GM20000 (cell line): ENCODE data around the gene ARID3B.

Experiments used
- DNase-seq: peaks from one replicate; pipeline ENCODE4 v3.0.0; 2012; ENCODE audit warnings: low spot score
- TF ChIP-seq, protein P1 (sequence below): IDR thresholded peaks from 2 replicates; pipeline ENCODE4 v1.5.1; 2012; ENCODE audit warnings: mild to moderate bottlenecking, control low read depth; ENCODE audit errors: extremely low read depth, missing control alignments

The ARID3B gene

DNA sequence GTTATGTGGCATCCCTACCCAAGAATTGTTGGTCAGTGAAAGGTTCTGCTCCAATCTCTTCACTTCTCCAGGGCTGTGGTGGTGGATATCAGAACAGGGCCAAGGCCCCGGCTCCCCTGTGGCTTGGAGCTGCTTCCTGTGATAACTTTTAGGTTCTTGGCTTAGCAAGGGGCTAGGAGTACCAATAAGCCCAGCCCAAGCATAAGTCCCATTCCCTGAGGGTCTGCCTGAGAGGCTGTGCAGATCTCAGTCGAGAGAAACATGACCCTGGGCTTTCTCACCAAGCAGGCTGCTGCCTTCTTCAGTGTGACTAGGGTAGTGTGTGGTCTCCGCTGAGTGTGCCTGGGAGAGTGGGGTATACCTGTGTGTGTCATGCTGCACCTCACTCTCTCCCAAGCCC, 81.7 kb downstream of the ARID3B start:
- no peak for DNase-seq
- TF ChIP-seq, protein P1, sequence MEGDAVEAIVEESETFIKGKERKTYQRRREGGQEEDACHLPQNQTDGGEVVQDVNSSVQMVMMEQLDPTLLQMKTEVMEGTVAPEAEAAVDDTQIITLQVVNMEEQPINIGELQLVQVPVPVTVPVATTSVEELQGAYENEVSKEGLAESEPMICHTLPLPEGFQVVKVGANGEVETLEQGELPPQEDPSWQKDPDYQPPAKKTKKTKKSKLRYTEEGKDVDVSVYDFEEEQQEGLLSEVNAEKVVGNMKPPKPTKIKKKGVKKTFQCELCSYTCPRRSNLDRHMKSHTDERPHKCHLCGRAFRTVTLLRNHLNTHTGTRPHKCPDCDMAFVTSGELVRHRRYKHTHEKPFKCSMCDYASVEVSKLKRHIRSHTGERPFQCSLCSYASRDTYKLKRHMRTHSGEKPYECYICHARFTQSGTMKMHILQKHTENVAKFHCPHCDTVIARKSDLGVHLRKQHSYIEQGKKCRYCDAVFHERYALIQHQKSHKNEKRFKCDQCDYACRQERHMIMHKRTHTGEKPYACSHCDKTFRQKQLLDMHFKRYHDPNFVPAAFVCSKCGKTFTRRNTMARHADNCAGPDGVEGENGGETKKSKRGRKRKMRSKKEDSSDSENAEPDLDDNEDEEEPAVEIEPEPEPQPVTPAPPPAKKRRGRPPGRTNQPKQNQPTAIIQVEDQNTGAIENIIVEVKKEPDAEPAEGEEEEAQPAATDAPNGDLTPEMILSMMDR, result no peak

DNA sequence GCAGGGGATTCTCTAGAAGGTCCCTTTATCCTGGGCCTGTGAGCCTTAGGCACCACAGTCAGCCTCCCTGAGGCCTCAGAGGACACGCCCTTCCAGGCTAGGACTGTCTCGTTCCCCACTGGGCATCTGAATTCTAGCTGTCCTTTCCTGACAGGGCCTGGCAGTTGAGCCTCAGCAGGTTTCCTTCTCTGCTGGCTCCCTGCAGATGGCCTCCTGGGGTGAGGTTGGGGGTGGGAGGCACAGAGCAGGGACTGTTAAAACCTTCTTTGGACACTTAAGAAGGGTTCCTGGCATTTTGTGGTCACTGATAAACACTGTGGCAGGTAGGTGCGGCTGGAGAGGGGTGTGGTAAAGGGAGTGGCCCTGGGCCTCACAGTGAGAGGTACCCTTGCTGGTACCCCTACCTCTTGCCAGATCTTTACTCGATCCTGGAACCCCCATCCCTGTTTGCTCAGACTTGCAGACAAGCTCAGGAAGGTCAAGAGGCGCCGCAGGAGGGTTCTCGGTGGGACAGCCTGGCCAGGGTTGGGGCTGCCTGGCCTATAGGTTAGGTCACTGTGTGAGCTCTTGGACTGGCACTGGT, 83.1 kb downstream of the ARID3B start:
- TF ChIP-seq, protein P1, result no peak
- no peak for DNase-seq

- no peak for DNase-seq
- TF ChIP-seq, protein P1, result no peak
Measured at GRCh38 chr15:74625693-74626092, 84.7 kb downstream of the ARID3B start.

DNA sequence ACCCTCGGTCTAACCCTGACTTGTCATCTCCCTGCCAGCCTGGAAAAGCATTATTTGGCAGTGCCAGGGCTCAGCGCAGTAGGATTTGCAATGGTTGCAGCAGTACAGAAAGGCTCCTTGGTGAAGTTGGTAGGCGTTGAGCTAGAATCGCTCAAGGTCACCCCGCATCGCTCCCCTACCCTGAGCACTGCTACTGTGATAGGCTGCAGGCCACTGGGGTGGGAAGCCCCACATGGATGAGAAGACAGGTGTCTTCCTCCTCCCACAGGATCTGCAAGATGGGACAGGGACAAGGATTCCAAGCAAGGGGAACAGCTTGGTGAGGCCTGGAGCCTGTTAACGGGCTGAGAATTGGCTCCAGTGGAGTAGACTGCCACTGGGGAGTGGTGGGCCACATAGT, 85.3 kb downstream of the ARID3B start:
- no peak for DNase-seq
- TF ChIP-seq, protein P1, result no peak

DNA sequence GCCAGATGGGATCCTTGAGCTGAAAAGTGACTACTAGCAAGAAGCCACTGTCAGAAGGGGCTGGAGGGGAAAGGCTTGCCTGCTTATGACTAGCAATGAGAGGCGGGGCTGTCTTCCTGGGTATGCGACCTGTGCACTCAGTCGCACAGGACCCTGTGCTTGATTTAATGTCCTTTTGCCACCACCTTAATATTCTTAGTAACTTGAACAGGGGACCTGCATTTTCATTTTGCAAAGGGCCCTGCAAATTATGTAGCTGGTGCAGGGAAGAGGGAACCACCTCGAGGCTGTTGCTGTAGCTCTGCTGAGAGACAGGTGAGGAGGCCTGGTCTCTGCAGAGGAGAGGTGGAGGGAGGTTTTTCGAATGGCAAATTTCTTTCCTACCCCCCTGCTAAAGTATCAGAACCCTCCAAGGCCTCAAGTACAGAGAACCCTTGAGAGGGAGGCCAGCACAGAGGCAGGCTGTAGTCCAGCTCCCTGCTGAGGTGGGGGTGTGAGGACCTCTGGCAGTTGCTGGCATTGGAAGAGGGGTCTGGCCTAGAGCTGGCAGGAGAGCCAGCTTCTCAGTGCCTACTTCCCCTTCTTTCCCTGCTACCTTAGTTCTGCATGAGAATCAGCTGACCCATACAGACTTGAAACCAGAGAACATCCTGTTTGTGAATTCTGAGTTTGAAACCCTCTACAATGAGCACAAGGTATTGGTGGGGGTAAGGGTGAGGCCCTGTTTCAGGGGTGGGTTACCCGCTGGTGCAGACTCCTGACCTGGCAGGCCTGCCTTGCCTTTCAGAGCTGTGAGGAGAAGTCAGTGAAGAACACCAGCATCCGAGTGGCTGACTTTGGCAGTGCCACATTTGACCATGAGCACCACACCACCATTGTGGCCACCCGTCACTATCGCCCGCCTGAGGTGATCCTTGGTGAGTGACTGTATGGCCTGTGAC, 86.0 kb downstream of the ARID3B start:
- no peak for DNase-seq

DNA sequence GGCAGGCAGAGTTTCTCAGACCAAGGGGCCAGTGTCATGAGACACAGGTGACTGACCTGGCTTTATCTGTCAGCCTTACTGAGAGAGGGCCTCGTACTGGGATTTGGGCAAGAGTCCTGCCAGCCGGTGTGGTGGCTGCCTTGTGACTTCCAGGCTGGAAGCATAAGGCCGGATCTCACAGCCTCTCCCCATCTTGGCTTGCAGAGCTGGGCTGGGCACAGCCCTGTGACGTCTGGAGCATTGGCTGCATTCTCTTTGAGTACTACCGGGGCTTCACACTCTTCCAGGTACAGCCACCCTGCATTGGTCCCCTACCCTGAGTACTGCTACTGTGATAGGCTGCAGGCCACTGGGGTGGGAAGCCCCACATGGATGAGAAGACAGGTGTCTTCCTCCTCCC, 86.7 kb downstream of the ARID3B start:
- no peak for DNase-seq
- TF ChIP-seq, protein P1, result no peak

More for the DNA sequence above, 86.0 kb downstream of the ARID3B start:
- TF ChIP-seq, protein P1, result no peak

DNA sequence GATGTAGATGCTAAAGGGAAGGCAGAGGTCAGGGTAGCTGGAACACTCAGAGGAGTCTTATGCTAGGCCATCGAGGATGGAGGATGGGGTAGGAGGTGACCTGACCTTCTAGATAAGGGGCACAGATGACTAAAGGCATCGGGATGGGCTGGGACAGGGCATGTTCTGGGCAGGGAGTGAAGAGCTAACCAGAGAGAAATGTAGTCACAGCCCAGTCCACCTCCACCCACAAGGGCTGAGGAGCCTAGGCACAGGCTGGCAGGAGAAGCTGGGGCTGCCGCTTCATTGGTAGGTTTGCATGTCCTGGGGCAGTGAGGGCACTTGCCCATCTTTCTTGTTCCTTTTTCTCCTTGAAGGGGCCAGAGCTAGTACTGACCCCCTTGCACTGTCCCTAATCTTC, 87.2 kb downstream of the ARID3B start:
- TF ChIP-seq, protein P1, result no peak
- no peak for DNase-seq
